Heart right ventricle (tissue), 16 donors: Measurements from ENCODE around the gene SULT1C2. TPM values are rescaled to one million over a fixed set of nuclear protein-coding genes. Genes with fewer than 3 reads are reported as not detected.

Source experiments
- ATAC-seq, 8 donors: fragments of 200-7000 bp; cut with Tn5 transposase; one replicate each; pipeline ENCODE4 v1.9.1; 2020; ENCODE audit warnings: mild to moderate bottlenecking in 8 of 8, moderate library complexity in 8 of 8, moderate number of reproducible peaks in 1 of 8
- DNase-seq, 2 donors: peaks; one replicate each; pipeline ENCODE4 v3.0.0-alpha.2; 2020
- H3K27ac ChIP-seq, 10 donors: fragments of 200-600 bp; sonication (generic) in 2 of 10; one replicate each; pipeline versions ENCODE4 v1.5.0 to v1.8.0; 2020 to 2022; ENCODE audit warnings: mild to moderate bottlenecking in 3 of 10
- H3K27me3 ChIP-seq, 7 donors: fragments of 200-600 bp; one replicate each; pipeline ENCODE4 v1.8.0; 2021 to 2022; ENCODE audit warnings: mild to moderate bottlenecking in 2 of 7
- H3K36me3 ChIP-seq, 9 donors: fragments of 200-600 bp; sonication (generic) in 1 of 9; one replicate each; pipeline versions ENCODE4 v1.5.0 to v1.8.0; 2020 to 2022; ENCODE audit warnings: mild to moderate bottlenecking in 2 of 9
- H3K4me1 ChIP-seq, 9 donors: fragments of 200-600 bp; sonication (generic) in 1 of 9; one replicate each; pipeline versions ENCODE4 v1.5.0 to v1.8.0; 2020 to 2022; ENCODE audit warnings: mild to moderate bottlenecking in 4 of 9
- H3K4me3 ChIP-seq, 10 donors: fragments of 200-600 bp; sonication (generic) in 2 of 10; one replicate each; pipeline versions ENCODE4 v1.5.0 to v1.8.0; 2020 to 2022; ENCODE audit warnings: mild to moderate bottlenecking in 7 of 10, moderate library complexity in 2 of 10
- H3K9me3 ChIP-seq, 11 donors: fragments of 200-600 bp in 10 of 11; sonication (generic) in 2 of 11; one replicate each; pipeline versions ENCODE4 v1.5.0 to v1.8.0; 2013 to 2022; ENCODE audit warnings: mild to moderate bottlenecking in 2 of 11, control low read depth in 1 of 11, moderate library complexity in 1 of 11
- WGBS, 2 donors: extraction: QIAGEN DNeasy Blood & Tissue Kit; methylation state at CpG; one replicate each; pipeline ENCODE4 v1.1.7; 2013; ENCODE audit warnings: inconsistent platforms in 1 of 2; 5-methylcytosine and 5-hydroxymethylcytosine counted together
- intact Hi-C, 10 donors: fragments of 100-400 bp; cut with DNase I; formaldehyde crosslinking; loops; one replicate each; pipeline versions ENCODE4 v1.11.1 to v1.14.2; 2022
- polyA plus RNA-seq, 2 donors: library from polyadenylated mRNA; stranded (reverse); fragments of 200-250 nt; gene quantifications; one replicate each; pipeline ENCODE4 v1.2.3, GENCODE V29; 2013
- total RNA-seq, 10 donors: library from RNA; stranded (reverse); fragmentation: NEBNext Ultra II Directional in 3 of 10; extraction: Animal tissue kit (Norgen Biotek cat#: 25700) in 3 of 10; gene quantifications; one replicate each; pipeline versions ENCODE4 v1.2.1 to v1.2.4, GENCODE V29; 2021 to 2023
- TF ChIP-seq, protein P1 (sequence below), 9 donors: fragments of 200-600 bp; sonication (generic) in 2 of 9; IDR thresholded peaks; one replicate each; pipeline versions ENCODE4 v1.5.0 to v1.8.0; 2021 to 2022; ENCODE audit warnings: antibody characterized with exemption in 9 of 9, mild to moderate bottlenecking in 5 of 9, moderate library complexity in 1 of 9
- donor health status: Arrhythmogenic right ventricular cardiomyopathy.
- donor health status: ischemic (EF 13 %, LVEDD 7.1; RV severe dilation, severe dysfunction).
- donor health status: healthy with polysubstance abuse.
- donor health status: DM: no; HTN: yes; CAD: no.
- donor health status: DM: no; HTN: no; CAD: no.
- donor health status: ischemic (EF 25% LVEDD 6.9; RV normal size, moderate dysfunction).
- donor health status: ischemic (EF 25% LVEDD 5.7; RV mildly dilated, moderate dysfunction).
- donor health status: healthy.
- donor health status: DM: yes; HTN: yes; CAD: no.
- donor health status: Ischemic cardiomyopathy.
- donor health status: ischemic (EF 35%, LVEDD 5.7; RV mildly dilated, moderate dysfunction).
- donor health status: nonischemic (EF 11% LVEDD 7.7; RV severe dilation, severe dysfunction).
- donor health status: DM: yes; HTN: yes; CAD: no.
- donor health status: PGD.
- donor health status: ischemic (EF 29% LVEDD 5.4; RV normal size, mild dysfunction).
- donor health status: nonischemic (EF 23%, LVEDD 6.1; RV moderate dilation, normal function).

The SULT1C2 gene
- total and polyA plus RNA-seq, 12 donors, result 0.19 to 2.4 (median 1.1) TPM; not detected in 2

- H3K4me1 ChIP-seq, result no peaks in the 10 kb centered on the region
- DNase-seq, result no peak
- TF ChIP-seq, protein P1, sequence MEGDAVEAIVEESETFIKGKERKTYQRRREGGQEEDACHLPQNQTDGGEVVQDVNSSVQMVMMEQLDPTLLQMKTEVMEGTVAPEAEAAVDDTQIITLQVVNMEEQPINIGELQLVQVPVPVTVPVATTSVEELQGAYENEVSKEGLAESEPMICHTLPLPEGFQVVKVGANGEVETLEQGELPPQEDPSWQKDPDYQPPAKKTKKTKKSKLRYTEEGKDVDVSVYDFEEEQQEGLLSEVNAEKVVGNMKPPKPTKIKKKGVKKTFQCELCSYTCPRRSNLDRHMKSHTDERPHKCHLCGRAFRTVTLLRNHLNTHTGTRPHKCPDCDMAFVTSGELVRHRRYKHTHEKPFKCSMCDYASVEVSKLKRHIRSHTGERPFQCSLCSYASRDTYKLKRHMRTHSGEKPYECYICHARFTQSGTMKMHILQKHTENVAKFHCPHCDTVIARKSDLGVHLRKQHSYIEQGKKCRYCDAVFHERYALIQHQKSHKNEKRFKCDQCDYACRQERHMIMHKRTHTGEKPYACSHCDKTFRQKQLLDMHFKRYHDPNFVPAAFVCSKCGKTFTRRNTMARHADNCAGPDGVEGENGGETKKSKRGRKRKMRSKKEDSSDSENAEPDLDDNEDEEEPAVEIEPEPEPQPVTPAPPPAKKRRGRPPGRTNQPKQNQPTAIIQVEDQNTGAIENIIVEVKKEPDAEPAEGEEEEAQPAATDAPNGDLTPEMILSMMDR (IDR thresholded peaks at IDR 0.05), result no peak
- no peaks in the 10 kb centered on the region for H3K36me3 ChIP-seq
- peak in 1 of 8 donors; percentile 20 for ATAC-seq
- no peaks in the 10 kb centered on the region for H3K27me3 ChIP-seq
- WGBS, 2 donors, result 78 to 83% methylated on average over 2 of the region's 2 CpGs
- intact Hi-C loops, result no loop called here
- no peak overlapping the region for H3K27ac ChIP-seq
- peaks cover 0 to 16% (median 0%) of the 10 kb centered on the region in 11 donors for H3K9me3 ChIP-seq
- H3K4me3 ChIP-seq, result no peak overlapping the region
Observed at GRCh38 chr2:108244667-108245414, 43.9 kb upstream of the SULT1C2 start.

- ATAC-seq (no peak), DNase-seq (no peak)
- no peaks in the 10 kb centered on the region for H3K36me3 ChIP-seq
- H3K9me3 ChIP-seq, result no peaks in the 10 kb centered on the region
- no peaks in the 10 kb centered on the region for H3K4me1 ChIP-seq
- H3K27ac ChIP-seq, result no peak overlapping the region
- WGBS, 2 donors, result 23 to 35% methylated on average over 1 of the region's 1 CpG
- H3K4me3 ChIP-seq, result no peak overlapping the region
- no peaks in the 10 kb centered on the region for H3K27me3 ChIP-seq
- intact Hi-C loops, result no loop called here
- TF ChIP-seq, protein P1 (IDR thresholded peaks at IDR 0.05), result no peak
Observed at GRCh38 chr2:108253106-108253505, 35.6 kb upstream of the SULT1C2 start.

GRCh38 chr2:108257757-108258331, 30.9 kb upstream of the SULT1C2 start:
- Histone ChIP-seq H3K4me1 (no peaks in the 10 kb centered on the region), H3K4me3 (no peak overlapping the region), H3K36me3 (no peaks in the 10 kb centered on the region), H3K27ac (no peak overlapping the region), H3K9me3 (no peaks in the 10 kb centered on the region), H3K27me3 (no peaks in the 10 kb centered on the region)
- WGBS, 2 donors, result 55 to 62% methylated on average over 3 of the region's 3 CpGs
- DNase-seq, result no peak
- ATAC-seq, result no peak
- TF ChIP-seq, protein P1 (IDR thresholded peaks at IDR 0.05), result no peak
- intact Hi-C loops, result no loop called here

DNA sequence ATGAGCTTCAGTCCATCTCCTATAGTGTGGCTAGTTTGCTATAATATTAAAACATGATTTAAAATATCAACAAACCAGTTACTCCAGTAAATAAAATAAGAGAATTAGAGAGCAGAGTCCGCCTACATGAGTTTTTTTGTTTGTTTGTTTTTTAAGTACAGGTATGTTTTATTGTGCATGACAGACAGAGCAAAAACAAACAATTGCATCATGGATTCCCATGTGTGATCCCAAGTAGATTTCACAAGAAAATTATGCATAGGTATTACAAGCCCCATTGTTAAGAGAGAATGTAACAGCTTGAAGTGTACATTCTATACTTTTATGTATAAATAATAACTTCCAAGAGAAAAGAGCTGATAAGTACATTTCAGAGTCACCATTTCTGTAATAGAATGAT, 27.9 kb upstream of the SULT1C2 start:
- H3K27me3 ChIP-seq, result no peaks in the 10 kb centered on the region
- no peak for DNase-seq
- H3K36me3 ChIP-seq, result no peaks in the 10 kb centered on the region
- H3K9me3 ChIP-seq, result no peaks in the 10 kb centered on the region
- no peak for ATAC-seq
- no peak overlapping the region for H3K27ac ChIP-seq
- TF ChIP-seq, protein P1 (IDR thresholded peaks at IDR 0.05), result no peak
- H3K4me3 ChIP-seq, result no peak overlapping the region
- 74 to 77% methylated on average over 1 of the region's 1 CpG for WGBS, 2 donors
- intact Hi-C loops, result no loop called here
- no peaks in the 10 kb centered on the region for H3K4me1 ChIP-seq
